GM19193 (cell line): ENCODE measurements around the gene STX10.

Experiments used
- POLR2A ChIP-seq: IDR thresholded peaks from 4 replicates; pipeline ENCODE4 v1.6.1; 2011; ENCODE audit not compliant: insufficient read depth, insufficient read length; ENCODE audit errors: extremely low read depth

Gene STX10

GRCh38 chr19:13100841-13101589 is 49.2 kb downstream of the STX10 start:
- no peak for TF ChIP-seq POLR2A

DNA sequence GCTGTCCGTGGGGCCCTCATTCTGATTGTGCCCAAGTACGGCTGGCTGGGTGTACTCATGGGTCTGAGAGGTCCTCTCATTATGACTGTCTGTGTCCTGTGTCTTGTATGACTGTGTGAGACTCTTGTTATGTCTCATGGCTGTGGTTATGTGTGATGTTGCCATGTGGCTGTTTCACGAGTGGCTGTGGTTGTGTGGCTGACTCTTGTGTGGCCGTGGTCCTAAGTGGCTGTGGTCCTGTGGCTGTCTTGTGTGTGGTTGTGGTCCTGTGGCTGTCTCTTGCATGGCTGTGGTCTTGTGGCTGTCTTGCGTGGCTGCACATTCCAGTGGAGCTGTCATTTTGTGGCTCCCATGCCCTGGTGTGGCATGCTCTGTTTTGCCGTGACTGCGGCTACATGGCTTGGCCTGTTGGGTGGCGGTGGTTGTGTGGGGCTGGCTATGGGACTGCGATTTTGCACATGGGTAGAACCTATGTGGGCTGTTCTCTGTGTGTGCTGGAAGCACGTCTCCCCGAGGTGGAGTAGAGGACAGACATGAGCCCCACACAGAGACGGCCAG is 50.1 kb downstream of the STX10 start:
- TF ChIP-seq POLR2A, result no peak

DNA sequence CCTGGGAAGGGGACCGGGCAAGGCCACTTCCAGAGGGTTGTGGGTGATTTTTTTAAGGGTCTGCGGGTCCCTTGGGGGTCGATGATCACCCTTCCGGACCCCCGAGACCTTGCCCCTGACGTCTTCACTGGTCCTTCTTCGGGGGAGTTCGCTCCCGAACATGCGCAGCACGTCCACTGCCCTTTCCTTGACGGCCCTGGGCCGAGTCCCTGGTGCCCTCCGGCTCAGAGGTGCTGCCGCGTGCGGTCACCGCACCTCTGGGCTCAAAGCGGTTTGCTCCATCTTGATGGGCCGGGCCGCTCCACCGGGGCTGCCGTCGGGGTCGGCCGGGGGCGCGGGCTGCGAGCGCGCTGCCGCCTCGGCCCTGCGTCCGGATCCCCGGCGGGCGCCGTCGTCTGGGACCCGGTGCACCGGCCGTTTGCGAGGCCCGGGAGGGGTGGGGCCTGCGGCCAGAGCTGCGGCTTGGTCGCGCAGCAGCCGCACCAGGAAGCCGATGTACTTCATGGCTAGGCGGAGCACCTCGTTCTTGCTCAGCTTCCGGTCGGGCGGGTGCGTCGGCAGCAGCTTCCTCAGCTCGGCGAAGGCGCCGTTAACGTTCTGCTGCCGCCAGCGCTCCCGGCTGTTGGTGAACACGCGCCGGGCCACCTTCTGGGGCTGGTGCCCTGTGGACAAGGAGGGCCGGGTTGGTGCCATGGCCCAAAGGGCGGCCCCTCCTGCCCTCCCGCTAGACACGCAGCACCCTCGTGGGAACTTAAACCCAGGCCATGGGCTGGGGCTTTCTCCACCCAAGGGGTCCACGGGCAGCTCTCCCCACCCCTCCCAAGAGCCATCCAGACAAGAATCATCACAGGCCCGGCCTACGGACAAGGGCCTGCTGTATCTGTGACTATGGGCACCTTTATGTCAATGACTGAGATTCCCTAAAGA is 50.8 kb downstream of the STX10 start:
- TF ChIP-seq POLR2A, result peak; percentile 59

GRCh38 chr19:13098277-13099072 is 51.7 kb downstream of the STX10 start:
- no peak for TF ChIP-seq POLR2A

DNA sequence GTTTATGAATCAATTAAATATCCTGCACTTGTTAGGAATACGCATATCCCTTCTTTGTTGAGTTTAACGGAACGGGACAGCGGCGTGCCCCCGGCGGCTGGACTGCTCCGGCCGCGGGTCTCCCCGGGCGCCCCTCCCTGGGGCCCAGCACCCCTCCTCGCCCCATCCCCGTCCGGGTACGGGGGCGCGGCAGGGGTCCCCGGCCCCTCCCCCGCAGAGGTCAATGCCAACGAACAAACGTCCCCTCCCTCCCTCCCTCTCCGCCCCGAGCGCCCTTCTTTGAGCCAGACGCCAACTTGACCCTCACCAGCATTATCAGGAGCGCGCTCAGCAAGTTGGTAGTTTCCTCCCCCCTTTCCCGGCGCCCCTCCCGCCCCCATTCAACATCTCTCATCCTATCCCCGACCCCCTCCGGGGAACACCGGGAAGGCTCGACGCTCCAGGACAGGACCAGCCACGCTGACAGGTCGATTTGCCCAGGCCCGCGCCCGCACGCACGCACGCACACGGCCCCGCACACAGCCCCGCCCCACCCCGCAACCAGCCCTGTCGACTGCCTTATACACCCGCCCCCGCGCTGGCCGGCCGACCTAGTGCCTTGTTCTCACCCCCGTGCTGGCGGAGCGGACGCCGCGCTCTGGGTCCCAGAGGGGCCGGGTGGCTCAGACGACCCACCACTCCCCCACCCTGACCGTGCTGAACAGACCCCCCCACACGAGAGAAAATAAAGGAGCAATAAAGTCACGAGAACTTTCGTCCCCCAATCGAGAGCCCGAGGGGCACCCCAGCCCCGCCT is 52.5 kb downstream of the STX10 start:
- TF ChIP-seq POLR2A, result no peak

DNA sequence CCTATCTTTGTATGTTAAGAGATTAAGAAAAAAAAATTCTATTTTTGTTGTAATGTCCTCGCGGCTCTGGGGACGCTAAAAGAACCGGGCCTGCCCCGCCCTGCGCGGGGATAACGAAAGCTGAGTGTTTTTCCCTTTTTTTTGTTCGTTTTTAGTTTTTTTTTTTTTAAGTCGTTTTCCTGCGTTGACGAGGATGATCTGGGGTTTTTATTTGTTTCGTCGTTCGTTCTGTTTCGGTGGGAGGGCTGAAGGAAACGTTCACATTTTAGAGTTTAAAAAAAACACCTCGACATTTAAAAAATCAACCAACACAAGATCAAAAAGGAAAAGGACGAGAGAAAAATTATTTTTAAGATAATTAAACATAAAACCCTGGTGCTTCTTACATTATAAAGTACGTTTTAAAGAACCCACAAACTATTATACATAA is 53.1 kb downstream of the STX10 start:
- no peak for TF ChIP-seq POLR2A

DNA sequence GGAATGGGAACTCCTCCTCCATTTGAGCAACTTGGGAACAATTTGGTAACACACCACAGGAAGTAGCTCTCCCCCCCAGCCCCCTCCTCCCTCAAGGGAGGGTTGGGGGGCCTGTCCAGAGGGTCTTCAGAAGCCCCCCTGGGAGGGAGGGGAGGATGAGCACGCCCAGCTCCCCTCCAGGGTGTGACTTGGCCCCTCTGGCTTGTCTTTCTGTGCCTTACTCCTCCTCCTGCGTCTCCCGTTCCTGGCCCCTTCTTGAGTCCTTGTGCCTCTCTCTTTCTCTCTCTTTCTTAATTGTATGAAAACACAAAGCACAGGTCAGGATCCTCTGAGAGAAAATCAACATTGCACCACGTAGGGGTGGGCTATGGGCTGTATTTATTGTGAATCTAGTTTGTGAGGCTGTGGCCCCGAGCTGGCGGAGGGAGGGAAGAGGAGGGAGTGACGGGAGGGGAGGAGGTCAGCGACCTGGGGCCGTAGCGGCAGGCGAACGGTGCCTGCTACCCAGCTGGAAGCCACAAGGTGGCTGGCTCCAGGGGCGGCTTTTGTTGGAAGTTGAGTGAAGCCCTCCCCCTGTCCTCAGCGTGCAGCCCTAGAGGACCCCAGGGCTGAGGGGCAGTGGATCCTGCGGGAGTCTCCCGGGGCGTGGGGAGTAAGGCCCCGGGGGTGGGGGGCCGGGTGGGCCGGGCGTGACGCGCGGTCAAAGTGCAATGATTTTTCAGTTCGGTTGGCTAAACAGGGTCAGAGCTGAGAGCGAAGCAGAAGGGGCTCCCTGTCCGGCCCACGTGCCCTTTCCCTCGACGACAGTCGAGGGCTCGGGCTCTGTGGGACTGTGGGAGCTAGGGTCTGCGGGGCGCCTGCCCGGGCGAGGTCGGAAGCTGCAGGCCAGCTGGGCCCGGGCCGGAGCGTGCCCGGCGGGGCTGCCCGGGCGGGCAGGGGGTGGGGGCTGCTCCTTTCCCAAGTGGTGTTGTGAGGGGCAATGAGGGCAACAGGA is 53.9 kb downstream of the STX10 start:
- peak; percentile 28 for TF ChIP-seq POLR2A

DNA sequence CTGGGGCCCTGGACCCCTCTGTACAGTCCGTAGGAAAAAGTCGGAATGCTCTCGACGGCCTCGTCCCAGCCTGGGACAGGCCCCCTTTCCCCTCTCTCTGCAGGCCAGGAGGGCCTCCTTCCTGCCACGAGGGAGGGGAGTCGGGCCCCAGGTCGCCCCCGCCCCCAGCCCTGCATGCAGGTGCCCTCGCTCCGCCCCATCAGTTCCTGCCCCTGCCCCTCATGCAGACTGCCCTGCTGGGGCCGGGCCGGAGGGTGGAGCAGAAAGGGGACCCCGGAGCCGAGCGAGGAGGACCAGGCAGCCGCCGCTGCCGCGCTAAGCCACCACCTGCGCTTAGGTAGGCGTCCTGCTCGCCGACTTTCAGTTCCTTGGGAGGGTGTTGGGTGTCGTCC is 54.8 kb downstream of the STX10 start:
- TF ChIP-seq POLR2A, result no peak

DNA sequence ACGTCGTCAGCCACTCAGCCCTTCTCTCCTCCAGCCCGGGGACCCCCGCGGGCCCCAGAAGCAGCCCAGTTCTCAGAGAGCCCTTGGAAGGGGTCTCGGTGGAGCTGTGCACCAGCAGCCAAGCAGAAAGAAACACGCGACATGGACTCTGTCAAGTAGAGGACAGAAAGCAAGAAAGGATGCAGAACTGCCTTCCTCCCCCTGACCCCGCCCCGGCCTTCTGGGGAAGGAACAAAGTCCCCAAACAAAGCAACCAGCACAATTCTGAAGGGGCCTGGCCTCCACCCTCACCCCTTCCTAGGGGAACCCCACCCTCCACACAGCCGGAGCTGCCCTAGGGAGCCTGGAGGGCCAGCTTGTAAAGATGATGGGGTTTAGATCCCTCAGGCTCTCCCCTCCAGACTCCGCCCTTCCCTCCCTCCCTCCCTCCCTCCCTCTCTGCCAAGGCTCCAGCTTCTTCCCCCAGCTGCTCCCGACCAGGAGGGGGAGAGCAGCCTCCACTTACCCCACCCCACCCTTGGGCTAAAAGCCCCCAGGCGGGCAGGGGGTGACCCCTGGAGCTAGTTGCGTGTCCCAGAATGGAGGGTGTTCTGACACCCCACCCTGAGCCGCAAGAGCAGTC is 55.3 kb downstream of the STX10 start:
- TF ChIP-seq POLR2A, result no peak

DNA sequence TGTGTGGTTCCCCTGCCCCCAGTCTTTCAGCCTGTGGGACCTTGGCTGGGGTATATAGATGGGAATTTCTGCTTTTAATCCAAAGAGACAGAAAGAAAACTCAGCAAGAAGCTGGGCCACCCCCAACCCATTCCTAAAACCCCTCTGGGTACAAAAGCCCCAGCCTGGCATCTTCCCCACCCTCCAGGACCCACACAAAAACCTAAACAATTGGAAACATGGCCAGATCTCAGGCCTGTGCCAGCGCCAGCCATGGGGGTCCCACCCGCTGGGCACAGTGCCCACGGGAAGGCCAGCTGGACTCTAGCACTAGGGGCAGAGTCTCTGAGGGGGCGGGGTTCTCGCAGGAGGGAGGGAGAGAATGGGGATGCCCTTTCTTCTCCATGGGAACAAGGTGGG is 56.1 kb downstream of the STX10 start:
- TF ChIP-seq POLR2A, result no peak
